Esophagus squamous epithelium (tissue), 4 donors: ENCODE measurements around the gene CEND1.

ENCODE experiments used
- POLR2A ChIP-seq, 4 donors: fragments of 450-650 bp; IDR thresholded peaks; one replicate each; pipeline ENCODE4 v1.6.1; 2017; ENCODE audit warnings: antibody characterized with exemption in 4 of 4, mild to moderate bottlenecking in 4 of 4, moderate library complexity in 3 of 4
- TF ChIP-seq, protein P1 (sequence below), 6 experiments: fragments of 450-650 bp in 4 of 6; fragments of 200-600 bp in 2 of 6; sonication (generic) in 2 of 6; IDR thresholded peaks; one replicate each; pipeline ENCODE4 v1.5.1; 2016 to 2019; ENCODE audit warnings: antibody characterized with exemption in 6 of 6, mild to moderate bottlenecking in 4 of 6, moderate library complexity in 4 of 6

DNA sequence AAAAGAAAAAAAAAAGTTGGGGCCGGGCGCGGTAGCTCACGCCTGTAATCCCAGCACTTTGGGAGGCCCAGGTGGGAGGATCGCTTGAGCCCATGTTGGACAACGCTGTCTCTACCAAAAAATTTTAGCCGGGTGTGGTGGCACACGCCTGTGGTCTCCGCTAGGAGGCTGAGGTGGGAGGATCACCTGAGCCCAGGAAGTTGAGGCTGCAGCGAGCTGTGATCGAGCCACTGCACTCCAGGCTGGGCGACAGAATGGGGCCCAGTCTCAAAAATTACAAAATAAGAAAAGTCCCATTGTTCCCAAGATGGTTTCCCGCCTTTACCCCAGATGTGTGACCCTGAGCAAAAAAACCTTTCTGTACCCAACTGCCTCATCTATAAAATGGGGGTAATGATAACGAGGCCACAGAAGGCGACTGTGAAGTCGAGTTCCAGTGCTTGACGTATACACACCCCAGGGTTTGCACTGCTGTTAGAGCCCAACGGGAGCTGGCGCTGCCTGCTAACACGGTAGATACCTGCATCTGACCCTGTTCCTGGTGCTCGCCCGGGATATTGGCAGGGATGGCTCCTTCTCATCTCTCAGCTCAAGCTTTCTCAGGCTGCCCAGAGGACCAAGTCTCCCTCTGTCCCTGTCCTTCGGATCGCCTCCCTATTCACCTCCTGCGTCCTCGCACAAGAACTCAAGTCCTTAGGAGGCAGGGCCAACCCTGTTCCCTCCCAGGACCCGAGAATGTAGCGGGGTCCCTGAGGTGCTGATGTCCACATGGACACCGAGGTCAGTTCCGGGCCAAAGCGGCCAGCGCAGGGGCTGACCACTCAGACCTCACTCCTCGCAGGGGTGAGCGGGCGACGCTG is 18.8 kb upstream of the CEND1 start:
- TF ChIP-seq, protein P1, sequence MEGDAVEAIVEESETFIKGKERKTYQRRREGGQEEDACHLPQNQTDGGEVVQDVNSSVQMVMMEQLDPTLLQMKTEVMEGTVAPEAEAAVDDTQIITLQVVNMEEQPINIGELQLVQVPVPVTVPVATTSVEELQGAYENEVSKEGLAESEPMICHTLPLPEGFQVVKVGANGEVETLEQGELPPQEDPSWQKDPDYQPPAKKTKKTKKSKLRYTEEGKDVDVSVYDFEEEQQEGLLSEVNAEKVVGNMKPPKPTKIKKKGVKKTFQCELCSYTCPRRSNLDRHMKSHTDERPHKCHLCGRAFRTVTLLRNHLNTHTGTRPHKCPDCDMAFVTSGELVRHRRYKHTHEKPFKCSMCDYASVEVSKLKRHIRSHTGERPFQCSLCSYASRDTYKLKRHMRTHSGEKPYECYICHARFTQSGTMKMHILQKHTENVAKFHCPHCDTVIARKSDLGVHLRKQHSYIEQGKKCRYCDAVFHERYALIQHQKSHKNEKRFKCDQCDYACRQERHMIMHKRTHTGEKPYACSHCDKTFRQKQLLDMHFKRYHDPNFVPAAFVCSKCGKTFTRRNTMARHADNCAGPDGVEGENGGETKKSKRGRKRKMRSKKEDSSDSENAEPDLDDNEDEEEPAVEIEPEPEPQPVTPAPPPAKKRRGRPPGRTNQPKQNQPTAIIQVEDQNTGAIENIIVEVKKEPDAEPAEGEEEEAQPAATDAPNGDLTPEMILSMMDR (IDR thresholded peaks at IDR 0.05) = peak in 1 of 6 experiments; percentile 13
- TF ChIP-seq POLR2A (IDR thresholded peaks at IDR 0.05) = no peak
